ENCODE results near the gene FAM240A. TPM values are rescaled to one million over a fixed set of nuclear protein-coding genes. Genes with fewer than 3 reads are reported as not detected.

Gene FAM240A
- total and polyA plus RNA-seq, 4 donors, result not detected

DNA sequence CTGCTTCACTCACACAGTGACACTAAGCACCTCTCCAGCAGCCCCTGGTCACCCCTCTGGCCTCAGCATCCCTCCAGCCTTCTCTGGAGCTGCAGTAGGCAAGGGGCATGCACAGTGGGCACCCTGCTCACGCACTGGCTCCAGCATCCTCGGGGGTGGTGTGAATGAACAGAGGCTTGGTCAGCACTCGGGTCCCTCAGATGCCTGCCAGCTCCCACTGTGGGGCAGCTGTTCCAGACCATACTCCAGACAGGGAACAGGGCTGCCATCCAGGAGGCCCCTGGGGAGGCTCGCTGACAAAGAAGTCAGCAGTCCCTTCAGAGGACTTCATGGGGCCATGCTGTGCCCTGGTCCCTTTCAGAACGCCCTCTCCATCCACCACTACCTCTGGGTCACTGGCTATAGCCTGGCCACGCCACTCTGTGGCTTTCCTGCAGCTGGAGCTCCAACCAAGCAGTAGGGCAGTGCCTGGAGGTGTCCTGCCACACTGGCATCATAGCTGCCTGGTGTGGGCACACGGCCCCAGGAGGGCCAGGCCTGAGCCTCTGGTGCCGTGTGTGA, 54.8 kb downstream of the FAM240A start:
- Histone ChIP-seq H3K4me3 (no peak overlapping the region), H3K27ac (ENCODE audit: low read depth in 1 of 2, low read length in 1 of 2) (no peak overlapping the region), H3K36me3 (ENCODE audit: control insufficient read depth in 4 of 4, insufficient read depth in 4 of 4, low read length in 4 of 4) (peaks cover 0 to 15% (median 0%) of the 10 kb centered on the region in 4 donors), H3K4me1 (ENCODE audit: control insufficient read depth in 5 of 5, insufficient read depth in 5 of 5, low read length in 5 of 5) (peaks cover 0 to 22% (median 11%) of the 10 kb centered on the region in 5 donors), H3K27me3 (ENCODE audit: control insufficient read depth in 3 of 3, insufficient read depth in 3 of 3, low read length in 2 of 3) (no peaks in the 10 kb centered on the region), H3K9ac (ENCODE audit: insufficient read depth in 1 of 2, low read length in 2 of 2) (no peak overlapping the region), H3K9me3 (ENCODE audit: control insufficient read depth in 4 of 4, insufficient read depth in 3 of 4, low read length in 3 of 4) (no peaks in the 10 kb centered on the region)
- TF ChIP-seq, protein P1, sequence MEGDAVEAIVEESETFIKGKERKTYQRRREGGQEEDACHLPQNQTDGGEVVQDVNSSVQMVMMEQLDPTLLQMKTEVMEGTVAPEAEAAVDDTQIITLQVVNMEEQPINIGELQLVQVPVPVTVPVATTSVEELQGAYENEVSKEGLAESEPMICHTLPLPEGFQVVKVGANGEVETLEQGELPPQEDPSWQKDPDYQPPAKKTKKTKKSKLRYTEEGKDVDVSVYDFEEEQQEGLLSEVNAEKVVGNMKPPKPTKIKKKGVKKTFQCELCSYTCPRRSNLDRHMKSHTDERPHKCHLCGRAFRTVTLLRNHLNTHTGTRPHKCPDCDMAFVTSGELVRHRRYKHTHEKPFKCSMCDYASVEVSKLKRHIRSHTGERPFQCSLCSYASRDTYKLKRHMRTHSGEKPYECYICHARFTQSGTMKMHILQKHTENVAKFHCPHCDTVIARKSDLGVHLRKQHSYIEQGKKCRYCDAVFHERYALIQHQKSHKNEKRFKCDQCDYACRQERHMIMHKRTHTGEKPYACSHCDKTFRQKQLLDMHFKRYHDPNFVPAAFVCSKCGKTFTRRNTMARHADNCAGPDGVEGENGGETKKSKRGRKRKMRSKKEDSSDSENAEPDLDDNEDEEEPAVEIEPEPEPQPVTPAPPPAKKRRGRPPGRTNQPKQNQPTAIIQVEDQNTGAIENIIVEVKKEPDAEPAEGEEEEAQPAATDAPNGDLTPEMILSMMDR (IDR thresholded peaks at IDR 0.05; ENCODE audit: control extremely low read depth, extremely low read depth), result no peak
- 88% methylated on average over 8 of the region's 8 CpGs for WGBS, 2 donors
- ATAC-seq (ENCODE audit: insufficient read depth, low FRiP score) (no peak), DNase-seq (no peak)

DNA sequence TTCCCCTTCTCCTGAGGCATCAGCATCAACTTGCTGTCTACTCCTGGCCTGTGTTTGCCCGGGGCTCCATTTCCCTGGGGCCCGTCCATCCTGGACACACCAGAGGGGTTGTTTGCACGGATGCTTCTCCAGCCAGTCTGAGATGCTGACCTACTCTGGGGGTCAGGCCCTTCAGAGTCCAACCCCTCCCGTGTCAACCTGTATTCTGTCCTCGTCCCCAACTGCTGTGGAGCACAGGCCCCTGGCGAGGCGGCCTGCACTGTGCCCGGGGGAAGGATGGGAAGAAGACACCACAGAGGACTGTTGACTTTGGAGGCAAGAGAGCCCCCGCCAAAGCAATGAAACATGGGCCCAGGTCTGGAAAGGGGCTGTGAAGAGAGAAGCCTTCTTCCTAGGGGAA, 55.3 kb downstream of the FAM240A start:
- TF ChIP-seq, protein P1 (IDR thresholded peaks at IDR 0.05; ENCODE audit: control extremely low read depth, extremely low read depth), result no peak
- ATAC-seq (ENCODE audit: insufficient read depth, low FRiP score), result no peak
- Histone ChIP-seq H3K9ac (ENCODE audit: insufficient read depth in 1 of 2, low read length in 2 of 2) (no peak overlapping the region), H3K36me3 (ENCODE audit: control insufficient read depth in 4 of 4, insufficient read depth in 4 of 4, low read length in 4 of 4) (peaks cover 0 to 15% (median 0%) of the 10 kb centered on the region in 4 donors), H3K27me3 (ENCODE audit: control insufficient read depth in 3 of 3, insufficient read depth in 3 of 3, low read length in 2 of 3) (no peaks in the 10 kb centered on the region), H3K9me3 (ENCODE audit: control insufficient read depth in 4 of 4, insufficient read depth in 3 of 4, low read length in 3 of 4) (no peaks in the 10 kb centered on the region), H3K4me3 (no peak overlapping the region), H3K4me1 (ENCODE audit: control insufficient read depth in 5 of 5, insufficient read depth in 5 of 5, low read length in 5 of 5) (peaks cover 0 to 17% (median 7%) of the 10 kb centered on the region in 5 donors), H3K27ac (ENCODE audit: low read depth in 1 of 2, low read length in 1 of 2) (no peak overlapping the region)
- 88 to 94% methylated on average over 9 of the region's 9 CpGs for WGBS, 2 donors
- no peak for DNase-seq

DNA sequence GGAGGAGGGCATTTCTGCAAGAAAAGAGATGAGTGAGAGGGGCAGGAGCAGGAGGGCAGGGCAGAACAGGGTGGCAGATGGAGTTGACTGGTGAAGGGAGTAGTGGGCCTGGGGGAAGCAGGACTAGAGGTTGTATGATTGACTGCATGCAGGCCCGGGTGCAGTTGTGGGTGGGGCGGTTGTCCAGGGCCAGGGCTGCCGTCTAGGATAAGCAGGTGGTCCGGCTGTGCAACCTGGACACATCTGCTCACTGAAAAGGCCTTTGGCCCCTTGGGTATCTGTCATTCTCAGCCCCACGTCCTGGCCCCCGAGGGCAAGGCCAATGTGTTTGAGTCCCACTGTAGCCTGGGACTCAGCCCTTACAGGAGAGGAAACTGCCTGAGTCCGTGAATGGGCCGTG, 55.8 kb downstream of the FAM240A start:
- no peak overlapping the region for H3K27ac ChIP-seq (ENCODE audit: low read depth in 1 of 2, low read length in 1 of 2)
- DNase-seq (no peak), ATAC-seq (ENCODE audit: insufficient read depth, low FRiP score) (no peak)
- H3K9ac ChIP-seq (ENCODE audit: insufficient read depth in 1 of 2, low read length in 2 of 2), result no peak overlapping the region
- TF ChIP-seq, protein P1 (IDR thresholded peaks at IDR 0.05; ENCODE audit: control extremely low read depth, extremely low read depth), result no peak
- H3K9me3 ChIP-seq (ENCODE audit: control insufficient read depth in 4 of 4, insufficient read depth in 3 of 4, low read length in 3 of 4), result no peaks in the 10 kb centered on the region
- no peak overlapping the region for H3K4me3 ChIP-seq
- H3K36me3 ChIP-seq (ENCODE audit: control insufficient read depth in 4 of 4, insufficient read depth in 4 of 4, low read length in 4 of 4), result peaks cover 0 to 17% (median 0%) of the 10 kb centered on the region in 4 donors
- WGBS, 2 donors, result 66 to 74% methylated on average over 8 of the region's 8 CpGs
- peaks cover 0 to 12% (median 3%) of the 10 kb centered on the region in 5 donors for H3K4me1 ChIP-seq (ENCODE audit: control insufficient read depth in 5 of 5, insufficient read depth in 5 of 5, low read length in 5 of 5)
- H3K27me3 ChIP-seq (ENCODE audit: control insufficient read depth in 3 of 3, insufficient read depth in 3 of 3, low read length in 2 of 3), result no peaks in the 10 kb centered on the region

DNA sequence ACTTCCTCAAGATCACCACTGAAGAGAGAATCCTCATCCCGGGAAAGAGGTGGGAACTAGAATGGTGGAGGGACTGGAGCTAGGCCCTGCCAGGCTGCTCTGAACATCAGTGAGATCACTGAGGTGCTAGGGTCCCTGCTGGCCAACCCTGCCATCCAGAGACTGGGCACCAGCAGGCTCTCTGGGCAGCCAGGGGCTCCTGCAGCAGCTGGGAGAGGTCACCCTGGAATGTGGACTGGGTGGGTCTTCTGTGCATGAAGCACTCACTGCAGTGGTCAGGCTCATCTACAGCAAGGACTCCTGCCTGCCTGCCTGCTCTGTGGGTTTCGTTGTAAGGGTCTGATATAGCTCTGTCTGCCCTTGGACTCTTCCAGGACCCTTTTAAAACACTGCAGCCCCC, 56.3 kb downstream of the FAM240A start:
- TF ChIP-seq, protein P1 (IDR thresholded peaks at IDR 0.05; ENCODE audit: control extremely low read depth, extremely low read depth), result no peak
- Histone ChIP-seq H3K27ac (ENCODE audit: low read depth in 1 of 2, low read length in 1 of 2) (no peak overlapping the region), H3K4me1 (ENCODE audit: control insufficient read depth in 5 of 5, insufficient read depth in 5 of 5, low read length in 5 of 5) (peaks cover 0 to 8% (median 2%) of the 10 kb centered on the region in 5 donors), H3K4me3 (no peak overlapping the region), H3K27me3 (ENCODE audit: control insufficient read depth in 3 of 3, insufficient read depth in 3 of 3, low read length in 2 of 3) (no peaks in the 10 kb centered on the region), H3K9me3 (ENCODE audit: control insufficient read depth in 4 of 4, insufficient read depth in 3 of 4, low read length in 3 of 4) (no peaks in the 10 kb centered on the region), H3K36me3 (ENCODE audit: control insufficient read depth in 4 of 4, insufficient read depth in 4 of 4, low read length in 4 of 4) (peaks cover 0 to 21% (median 0%) of the 10 kb centered on the region in 4 donors), H3K9ac (ENCODE audit: insufficient read depth in 1 of 2, low read length in 2 of 2) (no peak overlapping the region)
- WGBS, 2 donors, result 75 to 79% methylated on average over 2 of the region's 2 CpGs
- DNase-seq, result no peak
- ATAC-seq (ENCODE audit: insufficient read depth, low FRiP score), result no peak

All from lung (tissue), 12 donors.